Keratinocyte (primary cell): ENCODE results near the gene IFT88. TPM values are rescaled to one million over a fixed set of nuclear protein-coding genes. Genes with fewer than 3 reads are reported as not detected.

ENCODE experiments used
- DNase-seq: peaks from one replicate; pipeline ENCODE4 v3.0.0-alpha.2; 2011; ENCODE audit warnings: low read depth, missing footprints, low spot score
- FAIRE-seq: peaks from 2 replicates; lab custom pipeline; 2011; peaks lifted over from hg19 to GRCh38; lab: Jason Lieb, UNC
- H2AFZ ChIP-seq: 2 replicates; pipeline ENCODE4 v1.6.0; 2012; ENCODE audit warnings: low read length, control low read depth, inconsistent platforms; ENCODE audit not compliant: control insufficient read depth
- H3K27ac ChIP-seq: 2 replicates; pipeline ENCODE4 v1.5.1; 2011; ENCODE audit warnings: low read length; ENCODE audit not compliant: control insufficient read depth, insufficient read depth
- H3K27me3 ChIP-seq: 3 replicates; pipeline ENCODE4 v1.6.0; 2011; ENCODE audit warnings: low read length; ENCODE audit not compliant: control insufficient read depth, insufficient read depth; ENCODE audit errors: extremely low read depth
- H3K36me3 ChIP-seq, 2 experiments: 2 replicates in 1 of 2; 3 replicates in 1 of 2; pipeline ENCODE4 v1.5.1; 2011; ENCODE audit warnings: low read length in 2 of 2, mild to moderate bottlenecking in 1 of 2; ENCODE audit not compliant: control insufficient read depth in 2 of 2, insufficient read depth in 2 of 2; ENCODE audit errors: extremely low read depth in 1 of 2
- H3K4me1 ChIP-seq: 3 replicates; pipeline ENCODE4 v1.5.1; 2011; ENCODE audit warnings: low read length; ENCODE audit not compliant: control insufficient read depth, insufficient read depth; ENCODE audit errors: extremely low read depth
- H3K4me2 ChIP-seq: 3 replicates; pipeline ENCODE4 v1.6.0; 2011; ENCODE audit warnings: low read depth, low read length; ENCODE audit not compliant: control insufficient read depth, insufficient read depth; ENCODE audit errors: extremely low read depth
- H3K4me3 ChIP-seq, 3 experiments: fragments of 200-600 bp in 1 of 3; sonication (generic) in 1 of 3; 2 replicates in 2 of 3; 3 replicates in 1 of 3; pipeline ENCODE4 v1.5.1; 2011 to 2016; ENCODE audit warnings: low read length in 3 of 3, mild to moderate bottlenecking in 3 of 3, control low read depth in 2 of 3, inconsistent platforms in 1 of 3, low read depth in 1 of 3, mixed read lengths in 1 of 3, mixed run types in 1 of 3, moderate library complexity in 1 of 3; ENCODE audit not compliant: control insufficient read depth in 2 of 3, insufficient read depth in 2 of 3; ENCODE audit errors: extremely low read depth in 1 of 3
- H3K79me2 ChIP-seq: 2 replicates; pipeline ENCODE4 v1.6.0; 2012; ENCODE audit warnings: low read length; ENCODE audit not compliant: control insufficient read depth, insufficient read depth
- H3K9ac ChIP-seq: 3 replicates; pipeline ENCODE4 v1.6.0; 2011; ENCODE audit warnings: low read length; ENCODE audit not compliant: control insufficient read depth, insufficient read depth; ENCODE audit errors: extremely low read depth
- H3K9me1 ChIP-seq: 3 replicates; pipeline ENCODE4 v1.6.0; 2011; ENCODE audit warnings: low read length; ENCODE audit not compliant: control insufficient read depth, insufficient read depth; ENCODE audit errors: extremely low read depth
- H3K9me3 ChIP-seq: 2 replicates; pipeline ENCODE4 v1.5.1; 2012; ENCODE audit warnings: low read depth, low read length; ENCODE audit not compliant: control insufficient read depth
- H4K20me1 ChIP-seq: 3 replicates; pipeline ENCODE4 v1.6.0; 2011; ENCODE audit warnings: low read length; ENCODE audit not compliant: control insufficient read depth, insufficient read depth; ENCODE audit errors: extremely low read depth
- CTCF ChIP-seq, 3 experiments: IDR thresholded peaks in 1 of 3; conservative IDR thresholded peaks in 1 of 3; optimal IDR thresholded peaks in 1 of 3; 2 replicates in 2 of 3; 3 replicates in 1 of 3; pipeline versions ENCODE3 to v1.5.1; 2011; ENCODE audit warnings: low read length in 3 of 3, mild to moderate bottlenecking in 3 of 3, moderate library complexity in 2 of 3, control low read depth in 1 of 3, inconsistent platforms in 1 of 3; ENCODE audit not compliant: insufficient read depth in 2 of 3; ENCODE audit errors: extremely low read depth in 1 of 3
- EZH2 ChIP-seq: IDR thresholded peaks from one replicate; pipeline ENCODE4 v1.6.1; 2012; ENCODE audit warnings: inconsistent platforms, mild to moderate bottlenecking, low read length, moderate library complexity
- dilution Hi-C: fragments of 300-500 bp; cut with MboI; formaldehyde crosslinking; loops from one replicate; pipeline ENCODE4 v1.7.0; 2020; ENCODE audit warnings: low sequenced_read_pairs; ENCODE audit not compliant: extremely low pct_ligation_motif_present
- polyA plus RNA-seq, 5 experiments: library from polyadenylated mRNA; depleted of rRNA in 3 of 5; stranded (reverse) in 3 of 5; stranded (forward) in 1 of 5; unstranded in 1 of 5; fragments of >200 nt; gene quantifications; 1 replicate in 1 of 5; 2 replicates in 3 of 5; 3 replicates in 1 of 5; pipeline versions ENCODE4 v1.2.1 to v1.2.3, GENCODE V29; 2011 to 2012; ENCODE audit warnings: missing spikeins in 2 of 5, low read depth in 1 of 5, low replicate concordance in 1 of 5

The IFT88 gene
- polyA plus RNA-seq, 1 donor (not counting 4 experiments of a cell fraction or from before 2014, with no cell fraction given) = 9.5 TPM

- no peak overlapping the region for H2AFZ ChIP-seq
- H3K27me3 ChIP-seq = no peaks in the 10 kb centered on the region
- H3K79me2 ChIP-seq = no peaks in the 10 kb centered on the region
- dilution Hi-C loops = no loop called here
- no peak overlapping the region for H3K27ac ChIP-seq
- peaks cover 2% of the 10 kb centered on the region for H3K4me1 ChIP-seq
- no peak overlapping the region for H3K9ac ChIP-seq
- H3K4me3 ChIP-seq = no peak overlapping the region
- H3K9me3 ChIP-seq = peaks cover 6% of the 10 kb centered on the region
- TF ChIP-seq EZH2 (no peak), CTCF (optimal IDR thresholded peaks at IDR 0.05 in 1 of 3, IDR thresholded peaks at IDR 0.05 in 1 of 3, conservative IDR thresholded peaks at IDR 0.05 in 1 of 3; ENCODE audit: extremely low read depth in 1 of 3, insufficient read depth in 2 of 3, low read length in 3 of 3) (no peak)
- H3K36me3 ChIP-seq = no peaks in the 10 kb centered on the region
- H4K20me1 ChIP-seq = no peaks in the 10 kb centered on the region
- H3K9me1 ChIP-seq = no peaks in the 10 kb centered on the region
- no peak overlapping the region for H3K4me2 ChIP-seq
- DNase-seq (no peak), FAIRE-seq (no peak)
Measured at GRCh38 chr13:20565115-20565736, 1.7 kb upstream of the IFT88 start.

GRCh38 chr13:20566468-20566897, 474 bp upstream of the IFT88 start:
- Histone ChIP-seq H3K4me1 (peaks cover 2% of the 10 kb centered on the region), H2AFZ (peak overlapping the region; percentile 87), H3K4me3 (peak overlapping the region; percentile 68 to 80 (median 69)), H3K27ac (peak overlapping the region; percentile 64), H3K9ac (peak overlapping the region; percentile 71), H3K9me3 (peaks cover 6% of the 10 kb centered on the region), H3K9me1 (no peaks in the 10 kb centered on the region), H3K27me3 (no peaks in the 10 kb centered on the region), H3K36me3 (no peaks in the 10 kb centered on the region), H3K79me2 (no peaks in the 10 kb centered on the region), H3K4me2 (peak overlapping the region; percentile 79), H4K20me1 (no peaks in the 10 kb centered on the region)
- dilution Hi-C loops = no loop called here
- TF ChIP-seq CTCF (optimal IDR thresholded peaks at IDR 0.05 in 1 of 3, IDR thresholded peaks at IDR 0.05 in 1 of 3, conservative IDR thresholded peaks at IDR 0.05 in 1 of 3; ENCODE audit: extremely low read depth in 1 of 3, insufficient read depth in 2 of 3, low read length in 3 of 3) = no peak
- no peak for TF ChIP-seq EZH2
- FAIRE-seq = peak; percentile 29
- no peak for DNase-seq
